ENCODE results near the gene ZNF236. TPM values are rescaled to one million over a fixed set of nuclear protein-coding genes. Genes with fewer than 3 reads are reported as not detected.

ZNF236 gene
- total RNA-seq, 1 donor from 2014 or later, result 11.5 TPM

- no peaks in the 10 kb centered on the region for H3K79me2 ChIP-seq (ENCODE audit: low read depth)
- H3K9ac ChIP-seq, result no peak overlapping the region
- peaks cover 3% of the 10 kb centered on the region for H3K27me3 Mint-ChIP-seq (ENCODE audit: insufficient read depth, low read depth)
- no peak overlapping the region for H3K4me3 Mint-ChIP-seq
- no peak overlapping the region for H2AFZ ChIP-seq (replicated peaks)
- no peaks in the 10 kb centered on the region for H3K36me3 Mint-ChIP-seq
- H3K9me3 Mint-ChIP-seq, result peaks cover 7% of the 10 kb centered on the region
- peaks cover 9% of the 10 kb centered on the region for H3K4me1 Mint-ChIP-seq
- H3K36me3 ChIP-seq, result no peaks in the 10 kb centered on the region
- no peaks in the 10 kb centered on the region for H4K20me1 ChIP-seq (ENCODE audit: low read depth)
- no peaks in the 10 kb centered on the region for H3F3A ChIP-seq (ENCODE audit: low read depth)
- TF ChIP-seq CTCF (IDR thresholded peaks at IDR 0.05) (no peak), EZH2 (IDR thresholded peaks at IDR 0.05) (no peak), EZH2phosphoT487 (IDR thresholded peaks at IDR 0.05) (no peak)
- no peak overlapping the region for H3K4me3 ChIP-seq
- no peak overlapping the region for H3K27ac ChIP-seq
- no peaks in the 10 kb centered on the region for H3K27me3 ChIP-seq
- H3K4me1 ChIP-seq, result no peaks in the 10 kb centered on the region
- no peak for DNase-seq (ENCODE audit: low spot score)
- H3K27ac Mint-ChIP-seq, result no peak overlapping the region
- H3K4me2 ChIP-seq, result no peak overlapping the region
- no peaks in the 10 kb centered on the region for H3K9me3 ChIP-seq (ENCODE audit: low read depth)
Measured at GRCh38 chr18:77014538-77014937, 192.2 kb downstream of the ZNF236 start.

- H3K27me3 Mint-ChIP-seq (ENCODE audit: insufficient read depth, low read depth), result peaks cover 5% of the 10 kb centered on the region
- Histone ChIP-seq H2AFZ (replicated peaks) (no peak overlapping the region), H4K20me1 (ENCODE audit: low read depth) (no peaks in the 10 kb centered on the region), H3K4me2 (no peak overlapping the region), H3K4me1 (no peaks in the 10 kb centered on the region), H3K79me2 (ENCODE audit: low read depth) (no peaks in the 10 kb centered on the region), H3F3A (ENCODE audit: low read depth) (no peaks in the 10 kb centered on the region), H3K4me3 (no peak overlapping the region), H3K27me3 (no peaks in the 10 kb centered on the region), H3K36me3 (no peaks in the 10 kb centered on the region), H3K9ac (no peak overlapping the region), H3K27ac (no peak overlapping the region), H3K9me3 (ENCODE audit: low read depth) (no peaks in the 10 kb centered on the region)
- no peak for DNase-seq (ENCODE audit: low spot score)
- H3K4me3 Mint-ChIP-seq, result no peak overlapping the region
- no peaks in the 10 kb centered on the region for H3K36me3 Mint-ChIP-seq
- H3K9me3 Mint-ChIP-seq, result peaks cover 8% of the 10 kb centered on the region
- TF ChIP-seq CTCF (IDR thresholded peaks at IDR 0.05) (no peak), EZH2phosphoT487 (IDR thresholded peaks at IDR 0.05) (no peak), EZH2 (IDR thresholded peaks at IDR 0.05) (no peak)
- peaks cover 9% of the 10 kb centered on the region for H3K4me1 Mint-ChIP-seq
- no peak overlapping the region for H3K27ac Mint-ChIP-seq
Measured at GRCh38 chr18:77015169-77015568, 192.8 kb downstream of the ZNF236 start.

- Histone ChIP-seq H3K4me1 (no peaks in the 10 kb centered on the region), H3K27me3 (no peaks in the 10 kb centered on the region), H3K79me2 (ENCODE audit: low read depth) (no peaks in the 10 kb centered on the region), H3K36me3 (no peaks in the 10 kb centered on the region), H3K4me2 (no peak overlapping the region), H3K27ac (no peak overlapping the region), H3K9me3 (ENCODE audit: low read depth) (no peaks in the 10 kb centered on the region), H4K20me1 (ENCODE audit: low read depth) (no peaks in the 10 kb centered on the region), H3F3A (ENCODE audit: low read depth) (no peaks in the 10 kb centered on the region), H3K4me3 (no peak overlapping the region), H2AFZ (replicated peaks) (no peak overlapping the region), H3K9ac (no peak overlapping the region)
- Mint-ChIP-seq H3K9me3 (peaks cover 8% of the 10 kb centered on the region), H3K4me1 (peaks cover 9% of the 10 kb centered on the region), H3K27me3 (ENCODE audit: insufficient read depth, low read depth) (peaks cover 5% of the 10 kb centered on the region), H3K4me3 (no peak overlapping the region), H3K36me3 (no peaks in the 10 kb centered on the region), H3K27ac (no peak overlapping the region)
- DNase-seq (ENCODE audit: low spot score), result no peak
- no peak for TF ChIP-seq EZH2 (IDR thresholded peaks at IDR 0.05)
- TF ChIP-seq CTCF (IDR thresholded peaks at IDR 0.05), result no peak
- TF ChIP-seq EZH2phosphoT487 (IDR thresholded peaks at IDR 0.05), result no peak
Measured at GRCh38 chr18:77015771-77016710, 193.7 kb downstream of the ZNF236 start.

Data from neural progenitor cell (in vitro differentiated cells).